ENCODE results near the gene TMEM135.
"Not testable (repeated sequence)": the region's sequence is repeated elsewhere in the genome, so short reads cannot be mapped to it uniquely, and the experiment has no call there.

Gene TMEM135

DNA sequence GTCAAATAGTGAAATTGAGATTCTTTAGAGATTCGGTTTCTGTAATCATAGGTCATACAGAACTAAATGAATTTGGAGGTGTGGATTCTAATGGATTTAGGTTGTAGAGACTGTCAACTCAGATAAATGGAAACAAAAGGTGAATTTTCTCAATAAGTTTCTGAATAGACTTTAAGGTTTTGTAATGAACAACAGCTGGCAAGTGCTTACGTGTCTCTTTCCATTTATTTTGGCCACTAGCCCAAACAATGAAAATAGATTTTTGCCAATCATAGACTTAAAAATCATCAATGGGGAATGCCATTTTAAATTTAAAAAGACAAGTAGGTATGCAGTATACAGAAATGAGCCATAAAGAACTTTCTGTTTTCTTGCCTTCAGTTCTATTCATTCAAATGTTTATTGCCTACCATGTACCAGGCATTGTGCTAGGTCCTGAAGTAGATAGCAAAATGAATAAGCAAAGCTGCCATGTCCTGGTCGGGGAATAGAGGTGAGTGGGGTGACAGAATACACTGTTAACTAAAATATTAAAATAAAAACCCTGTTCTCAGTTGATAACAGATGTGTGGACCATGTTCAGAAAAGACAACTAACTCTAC, 16.9 kb upstream of the TMEM135 start:
- no peak for DNase-seq (ENCODE audit: low read depth in 2 of 2)

DNA sequence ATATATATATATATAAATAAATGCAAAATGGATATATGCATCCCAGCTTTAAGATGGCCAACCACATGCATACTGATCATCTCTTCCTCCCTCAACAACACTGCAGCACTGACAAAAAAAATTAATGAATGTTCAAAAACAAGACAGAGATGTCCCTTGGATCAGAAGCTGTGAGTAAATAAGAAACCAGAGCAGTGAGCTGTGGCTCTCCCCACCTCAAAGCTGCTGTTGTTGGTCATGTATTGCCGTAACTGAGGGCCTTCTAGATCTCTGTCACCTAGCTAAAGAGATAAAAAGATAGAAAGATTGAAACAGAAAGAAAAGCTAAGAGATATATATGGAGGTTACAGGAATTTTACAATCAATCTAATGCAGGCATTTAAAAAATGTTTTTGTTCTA, 15.5 kb upstream of the TMEM135 start:
- no peak for DNase-seq (ENCODE audit: low read depth in 2 of 2)

DNA sequence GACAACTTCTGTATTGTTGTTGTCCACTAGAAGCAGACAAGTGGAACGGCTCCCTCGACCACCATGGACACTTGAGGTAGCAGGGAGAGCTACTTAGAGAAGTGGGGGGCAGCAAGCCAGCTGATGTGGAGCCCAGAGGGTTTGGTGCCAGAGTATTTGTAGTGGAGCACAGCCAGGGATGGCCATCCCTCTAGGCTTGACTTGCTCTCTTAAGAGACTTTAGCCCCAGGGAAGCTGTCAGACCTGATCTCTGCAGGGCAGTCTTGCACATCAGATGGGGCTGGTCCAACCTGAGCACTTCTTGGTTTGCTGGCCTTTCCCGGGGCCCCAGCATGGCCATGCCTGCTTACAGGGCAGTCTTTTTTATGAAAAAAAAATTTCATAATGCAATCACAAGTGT, 15.0 kb upstream of the TMEM135 start:
- DNase-seq (ENCODE audit: low read depth in 2 of 2): no peak

DNA sequence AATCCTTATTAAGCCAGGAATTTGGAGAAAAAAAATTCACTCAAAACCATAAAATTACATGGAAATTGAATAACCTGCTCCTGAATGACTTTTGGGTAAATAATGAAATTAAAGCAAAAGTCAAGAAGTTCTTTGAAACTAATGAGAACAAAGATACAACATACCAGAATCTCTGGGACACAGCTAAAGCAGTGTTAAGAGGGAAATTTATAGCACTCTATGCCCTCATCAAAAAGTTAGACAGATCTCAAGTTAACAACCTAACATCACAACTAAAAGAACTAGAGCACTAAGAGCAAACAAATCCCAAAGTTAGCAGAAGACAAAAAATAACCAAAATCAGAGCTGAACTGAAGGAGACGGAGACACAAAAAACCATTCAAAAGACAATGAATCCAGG, 11.3 kb upstream of the TMEM135 start:
- not testable (repeated sequence) for DNase-seq (ENCODE audit: low read depth in 2 of 2)

DNA sequence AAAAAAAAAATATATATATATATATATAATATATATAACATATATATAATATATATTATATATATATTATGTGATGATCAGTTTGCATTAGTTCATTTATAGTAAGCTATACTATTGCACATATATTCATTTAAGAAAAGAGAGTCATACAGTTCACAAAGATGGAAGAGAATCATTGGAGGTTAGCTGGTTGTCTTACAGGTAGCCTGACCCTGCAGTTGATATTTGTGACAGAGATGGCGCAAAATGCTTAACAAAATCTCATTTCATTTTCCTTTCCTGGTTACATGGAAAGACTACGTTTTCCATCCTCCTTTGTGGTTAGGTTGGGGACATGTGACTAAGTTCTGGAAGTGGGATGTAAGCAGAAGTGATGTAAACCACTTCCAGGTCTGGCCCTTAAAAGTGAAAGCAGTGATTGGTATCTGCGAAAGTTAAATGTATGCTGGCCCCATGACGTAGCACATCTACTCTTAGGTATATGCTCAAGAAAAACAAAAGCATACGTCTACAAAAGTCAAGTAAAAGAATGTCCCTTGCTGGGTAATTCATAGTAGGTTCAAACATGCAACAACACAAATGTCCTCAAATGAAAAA, 7.2 kb upstream of the TMEM135 start:
- no peak for DNase-seq (ENCODE audit: low read depth in 2 of 2)

DNA sequence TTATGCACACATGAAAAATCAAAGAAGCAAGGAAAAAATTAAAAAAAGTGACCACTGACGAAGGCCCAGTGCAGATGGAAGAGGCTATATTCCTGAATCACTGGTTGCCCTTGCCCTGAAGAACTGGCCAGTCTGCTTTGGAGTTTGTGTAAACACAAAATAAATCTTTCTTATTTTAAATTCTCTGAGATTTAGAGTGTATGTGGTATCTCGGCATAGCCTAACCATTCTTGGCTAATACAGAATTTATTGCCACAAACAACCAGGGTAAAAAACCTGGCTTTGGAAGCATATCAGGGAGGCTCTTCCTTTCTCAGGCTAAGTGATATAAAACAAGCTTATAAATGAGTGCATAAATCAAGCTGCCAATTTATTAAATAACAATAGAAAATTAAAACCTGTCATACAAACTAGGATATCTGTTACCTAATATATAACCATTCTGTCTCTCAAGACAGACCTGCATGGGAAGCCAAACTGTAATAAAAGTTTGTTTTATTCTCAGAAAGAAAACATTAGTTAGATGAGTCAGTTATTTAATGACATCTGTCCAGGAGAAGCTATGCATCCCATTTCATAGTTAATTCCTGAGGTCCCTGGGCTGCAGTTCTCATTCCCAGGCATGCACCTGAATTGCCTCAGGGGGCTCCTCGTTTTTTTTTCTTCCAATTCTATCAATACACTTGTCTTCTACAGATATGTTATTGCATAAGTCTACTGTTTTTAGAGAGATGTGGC, 6.1 kb upstream of the TMEM135 start:
- no peak for DNase-seq (ENCODE audit: low read depth in 2 of 2)

DNA sequence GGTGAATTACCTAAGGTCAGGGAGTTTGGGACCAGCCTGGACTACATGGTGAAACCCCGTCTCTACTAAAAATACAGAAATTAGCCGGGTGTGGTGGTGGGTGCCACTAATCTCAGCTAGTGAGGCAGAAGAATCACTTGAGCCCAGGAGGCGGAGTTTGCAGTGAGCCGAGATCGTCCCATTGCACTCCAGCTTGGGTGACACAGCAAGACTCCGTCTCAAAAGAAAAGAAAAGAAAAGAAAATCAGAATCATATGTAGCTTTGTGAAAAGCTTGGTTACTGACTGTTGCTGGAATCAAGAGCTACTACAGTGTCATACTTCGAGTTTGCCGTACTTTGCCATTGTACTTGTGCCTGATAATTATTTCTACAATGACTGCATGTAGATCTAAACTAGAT, 4.2 kb upstream of the TMEM135 start:
- DNase-seq (ENCODE audit: low read depth in 2 of 2): no peak

DNA sequence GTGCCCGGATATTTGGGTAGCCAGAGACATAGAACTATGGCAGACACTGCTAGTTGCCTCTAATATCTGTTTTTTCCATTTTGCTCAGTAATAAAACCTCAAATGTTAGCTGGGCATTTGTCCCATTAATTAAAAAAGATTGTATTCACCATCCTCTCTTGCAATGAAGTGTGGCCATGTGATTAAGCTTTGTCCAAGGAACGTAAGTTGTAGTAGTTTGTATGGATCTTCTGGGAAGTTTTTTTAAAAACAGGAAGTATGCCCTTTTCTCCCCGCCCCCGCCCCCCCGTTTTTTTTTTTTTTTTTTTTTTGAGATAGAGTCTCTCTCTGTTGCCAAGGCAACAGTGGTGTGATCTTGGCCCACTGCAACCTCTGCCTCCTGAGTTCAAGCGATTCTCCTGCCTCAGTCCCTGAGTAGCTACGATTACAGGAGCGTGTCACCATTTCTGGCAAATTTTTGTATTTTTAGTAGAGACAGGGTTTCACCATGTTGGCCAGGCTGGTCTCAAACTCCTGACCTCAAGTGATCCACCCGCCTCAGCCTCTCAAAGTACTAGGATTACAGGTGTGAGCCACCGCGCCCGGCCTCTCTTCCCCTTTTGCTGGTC, 1.7 kb upstream of the TMEM135 start:
- DNase-seq (ENCODE audit: low read depth in 2 of 2): no peak

DNA sequence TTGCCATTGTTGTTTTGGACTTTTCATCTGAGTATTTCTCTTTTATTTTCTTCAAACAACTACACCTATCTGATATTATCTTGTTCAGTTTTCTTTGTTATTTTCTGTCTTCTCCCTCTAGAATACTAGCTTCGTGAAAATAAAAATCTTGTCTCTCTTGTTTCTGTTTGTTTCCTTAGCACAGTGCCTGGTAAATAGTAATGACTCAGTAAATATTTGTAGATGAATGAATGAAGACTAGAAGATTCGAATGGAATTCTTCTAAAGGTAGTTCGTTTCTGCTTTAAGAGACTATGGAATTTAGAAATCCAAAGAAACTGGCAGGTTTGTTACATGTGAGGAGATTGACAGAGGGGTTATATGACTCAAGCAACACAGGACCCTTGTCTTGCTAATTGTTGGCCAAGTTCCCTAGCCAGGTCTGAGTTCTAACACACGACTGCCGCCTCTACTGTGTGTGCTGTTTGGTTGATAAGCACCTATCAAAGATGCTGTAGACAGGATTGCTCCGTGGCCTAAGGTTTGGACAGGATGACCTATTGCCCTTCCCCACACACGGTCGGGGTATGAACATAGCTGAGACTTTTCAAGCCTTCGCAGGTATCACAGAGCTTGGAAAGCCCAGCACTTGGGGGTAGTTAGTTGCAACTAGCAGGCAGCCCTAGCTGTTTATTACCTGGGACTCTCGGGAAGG, 831 bp upstream of the TMEM135 start:
- DNase-seq (ENCODE audit: low read depth in 2 of 2): no peak

DNA sequence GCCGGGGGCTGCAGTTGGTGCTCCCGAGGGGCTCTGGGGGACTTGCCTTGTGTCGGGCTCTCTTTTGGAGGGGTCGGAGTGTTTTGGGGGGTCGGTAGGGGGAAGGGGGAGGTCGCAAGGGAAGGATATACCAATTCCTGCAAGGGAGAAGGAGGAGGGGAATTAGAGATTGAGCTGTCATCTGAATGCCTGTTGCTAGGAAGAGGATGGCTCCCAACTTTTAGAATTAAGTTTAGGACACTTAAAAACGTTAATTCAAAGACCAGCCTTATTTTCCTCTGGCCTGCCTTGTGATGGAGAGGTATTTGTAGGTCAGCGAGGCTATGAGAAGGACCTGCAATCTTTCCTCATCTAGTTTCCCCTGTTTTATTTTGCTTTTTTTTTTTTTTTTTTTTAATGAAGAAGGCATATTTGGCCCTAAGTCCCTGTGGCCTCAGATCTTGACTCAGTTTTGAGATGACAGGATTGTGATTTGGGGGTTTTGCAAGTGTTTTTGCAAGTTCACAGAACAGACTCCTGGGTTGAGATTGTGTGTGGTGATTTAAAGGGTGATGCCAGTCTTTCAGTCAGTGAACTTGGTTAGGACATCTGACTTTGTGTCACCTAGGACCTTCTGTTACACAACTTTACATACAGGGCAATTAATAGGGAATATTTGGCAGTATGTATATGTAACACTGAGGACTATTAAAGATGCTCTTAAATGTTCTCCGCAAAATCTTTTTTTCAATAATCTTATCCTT, 672 bp downstream of the TMEM135 start:
- DNase-seq (ENCODE audit: low read depth in 2 of 2): no peak

DNA sequence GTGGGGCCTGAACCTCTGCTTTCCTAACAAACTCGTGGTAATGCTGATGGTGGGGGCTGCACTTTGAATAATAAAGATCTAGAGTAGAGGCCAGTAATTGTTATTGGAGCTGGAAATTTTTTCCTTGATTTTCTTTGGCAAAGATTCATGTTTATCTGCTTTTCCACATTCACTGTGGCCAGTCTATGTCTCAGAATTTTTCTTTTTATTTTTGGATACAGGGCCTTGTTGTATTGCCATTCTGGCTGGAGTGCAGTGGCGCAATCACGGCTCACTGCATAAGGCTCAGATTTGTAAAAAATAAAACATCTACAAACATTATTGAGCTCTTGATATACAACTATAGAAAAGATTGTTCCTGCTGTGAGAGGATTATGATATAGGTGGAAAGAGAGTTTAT, 1.6 kb downstream of the TMEM135 start:
- DNase-seq (ENCODE audit: low read depth in 2 of 2): no peak

DNA sequence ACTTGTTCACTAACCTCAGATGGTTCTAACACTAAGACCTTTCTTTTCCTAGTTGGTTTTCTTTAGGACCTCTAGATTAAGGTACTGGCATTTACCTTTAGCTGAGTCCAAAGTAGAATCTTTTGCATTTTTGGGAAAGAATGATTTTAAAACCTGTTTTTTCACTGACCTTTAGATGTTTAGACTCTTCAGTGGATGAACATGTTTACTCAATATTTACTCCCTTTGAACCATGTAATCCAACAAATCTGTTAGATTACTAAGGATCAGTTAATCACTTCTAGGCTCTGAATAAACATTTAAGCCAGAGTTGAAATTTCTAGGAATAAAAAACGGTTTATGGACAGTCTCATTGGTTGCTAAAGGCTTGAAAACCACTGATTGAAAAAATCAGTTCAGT, 6.2 kb downstream of the TMEM135 start:
- no peak for DNase-seq (ENCODE audit: low read depth in 2 of 2)

DNA sequence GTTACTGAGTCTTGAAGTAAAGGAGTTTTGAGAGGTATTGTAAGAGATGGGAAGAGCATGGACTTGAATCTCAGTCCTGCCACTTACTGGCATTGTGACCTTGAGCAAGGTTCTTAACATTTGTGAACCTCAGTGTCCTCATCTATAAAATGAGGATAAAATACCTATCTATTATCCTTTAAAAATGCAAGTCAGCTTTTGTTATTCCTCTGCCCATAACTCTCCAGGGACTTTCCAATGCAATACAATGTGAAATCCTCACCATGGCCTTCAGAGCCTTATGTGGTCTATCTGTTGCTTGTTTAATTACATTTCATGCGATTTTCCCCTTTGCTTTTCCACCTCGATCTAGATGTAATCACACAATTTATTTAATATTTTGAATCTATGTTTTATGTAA, 9.1 kb downstream of the TMEM135 start:
- no peak for DNase-seq (ENCODE audit: low read depth in 2 of 2)

DNA sequence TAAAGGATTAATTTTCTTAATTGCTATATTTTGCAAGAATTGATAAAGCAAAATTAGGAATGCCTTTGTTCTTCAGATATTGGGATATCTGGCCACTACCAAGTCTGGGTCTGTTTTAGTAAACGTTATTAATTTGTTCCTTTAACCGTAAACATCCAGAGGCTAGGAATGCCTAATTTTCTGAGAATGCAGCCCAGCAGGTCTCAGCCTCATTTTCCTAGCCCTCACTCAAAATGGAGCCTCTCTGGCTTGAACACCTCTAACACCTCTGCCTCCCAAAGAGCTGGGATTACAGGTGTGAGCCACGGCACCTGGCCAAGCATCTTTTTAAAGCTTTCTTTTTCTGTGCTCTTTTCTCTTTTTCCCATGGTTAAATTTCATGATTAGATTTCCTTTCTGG, 18.4 kb downstream of the TMEM135 start:
- no peak for DNase-seq (ENCODE audit: low read depth in 2 of 2)

DNA sequence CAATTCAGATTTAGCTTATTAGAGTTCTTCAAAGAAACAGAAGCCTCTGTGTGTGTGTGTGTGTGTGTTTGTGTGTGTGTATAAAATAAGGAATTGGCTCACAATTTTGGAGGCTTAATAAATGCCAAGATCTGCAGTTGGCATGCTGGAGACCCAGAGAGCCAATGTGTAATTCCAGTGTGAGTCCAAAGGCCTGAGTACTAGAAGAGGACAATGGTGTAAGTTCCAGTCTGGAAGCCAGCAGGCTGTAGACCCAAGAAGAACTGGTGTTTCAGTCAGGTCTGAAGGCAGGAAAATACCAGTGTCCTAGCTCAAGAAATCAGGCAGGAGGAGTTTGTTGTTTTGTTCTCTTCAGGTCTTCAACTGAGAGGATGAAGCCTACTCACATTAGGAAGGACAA, 20.0 kb downstream of the TMEM135 start:
- no peak for DNase-seq (ENCODE audit: low read depth in 2 of 2)

DNA sequence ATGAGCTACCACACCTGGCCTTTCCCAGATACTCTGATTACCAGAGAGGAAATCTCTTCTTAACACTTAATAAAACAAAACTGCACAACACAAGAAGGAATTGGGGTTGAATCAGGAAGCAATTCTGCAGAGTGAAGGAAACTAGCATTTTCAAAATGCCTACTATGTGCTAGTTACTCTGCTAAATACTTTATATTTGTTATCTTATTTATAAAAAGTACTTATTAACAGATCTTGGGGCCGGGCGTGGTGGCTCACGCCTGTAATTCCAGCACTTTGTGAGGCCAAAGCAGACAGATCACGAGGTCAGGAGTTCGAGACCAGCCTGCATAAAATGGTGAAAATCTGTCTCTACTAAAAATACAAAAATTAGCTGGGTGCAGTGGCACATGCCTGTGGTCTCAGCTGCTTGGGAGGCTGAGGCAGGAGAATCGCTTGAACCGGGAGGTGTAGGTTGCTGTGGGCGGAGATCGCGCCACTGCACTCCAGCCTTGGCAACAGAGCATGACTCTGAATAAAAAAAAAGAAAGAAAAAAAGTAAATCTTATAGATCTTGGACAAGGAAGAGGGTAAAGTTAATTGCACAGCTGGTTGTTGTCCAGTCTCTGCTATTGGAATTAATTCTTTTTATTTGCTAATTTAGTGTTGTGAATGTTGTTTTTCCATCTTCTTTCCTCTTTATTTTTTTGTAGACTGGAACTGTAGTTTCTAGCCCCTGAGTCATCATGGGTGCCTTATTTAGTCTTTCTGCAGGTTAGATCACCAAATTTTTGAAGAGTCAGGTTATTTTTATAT, 22.1 kb downstream of the TMEM135 start:
- no peak for DNase-seq (ENCODE audit: low read depth in 2 of 2)

DNA sequence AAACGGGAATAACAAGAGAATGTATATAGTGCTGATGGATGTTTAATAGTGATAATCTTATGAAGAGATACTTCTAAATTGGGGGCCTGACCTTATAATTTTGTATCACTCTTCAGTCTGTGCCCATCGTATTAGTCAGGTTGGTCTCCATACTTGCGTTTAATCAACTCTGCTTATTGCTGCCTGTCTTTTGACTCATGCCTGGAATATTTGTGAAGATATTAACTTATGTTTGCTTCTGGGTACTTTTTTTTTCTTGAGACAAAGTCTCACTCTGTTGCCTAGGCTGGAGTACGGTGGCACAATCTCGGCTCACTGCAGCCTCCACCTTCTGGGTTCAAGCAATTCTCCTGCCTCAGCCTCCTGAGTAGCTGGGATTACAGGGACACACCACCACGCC, 24.0 kb downstream of the TMEM135 start:
- DNase-seq (ENCODE audit: low read depth in 2 of 2): no peak

DNA sequence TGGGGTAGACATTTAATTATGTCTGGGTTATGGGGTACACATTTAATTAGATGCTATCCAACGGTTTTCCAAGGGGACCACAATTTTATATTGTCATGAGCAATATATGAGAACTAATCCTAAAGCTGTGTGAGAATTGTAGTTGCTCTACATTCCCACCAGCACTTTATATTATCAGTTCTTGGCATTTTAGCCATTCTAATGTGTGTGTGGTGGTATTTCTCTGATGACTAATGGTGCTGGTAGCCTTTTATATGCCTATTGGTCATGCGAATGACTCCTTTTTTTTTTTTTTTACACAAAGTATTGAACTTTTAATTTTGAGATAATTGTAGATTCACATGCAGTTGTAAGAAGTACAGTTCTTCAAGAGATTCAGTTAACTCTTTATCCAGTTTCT, 26.2 kb downstream of the TMEM135 start:
- no peak for DNase-seq (ENCODE audit: low read depth in 2 of 2)

DNA sequence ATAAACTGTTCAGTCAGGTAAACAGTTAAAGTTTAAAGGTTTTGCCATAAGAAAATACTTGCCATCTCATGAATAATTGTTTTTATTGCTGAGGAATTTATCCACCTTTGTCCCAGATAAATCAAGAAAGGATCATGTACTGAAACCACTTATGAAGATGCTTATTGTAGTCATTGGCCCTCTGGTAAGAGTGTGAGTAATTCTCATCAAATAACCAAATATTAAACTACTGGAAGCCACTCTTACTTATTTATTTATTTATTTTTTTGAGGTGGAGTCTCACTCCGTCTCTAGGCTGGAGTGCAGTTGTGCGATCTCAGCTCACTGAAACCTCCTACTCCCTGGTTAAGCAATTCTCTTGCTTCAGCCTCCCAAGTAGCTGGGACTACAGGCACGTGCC, 35.1 kb downstream of the TMEM135 start:
- no peak for DNase-seq (ENCODE audit: low read depth in 2 of 2)

DNA sequence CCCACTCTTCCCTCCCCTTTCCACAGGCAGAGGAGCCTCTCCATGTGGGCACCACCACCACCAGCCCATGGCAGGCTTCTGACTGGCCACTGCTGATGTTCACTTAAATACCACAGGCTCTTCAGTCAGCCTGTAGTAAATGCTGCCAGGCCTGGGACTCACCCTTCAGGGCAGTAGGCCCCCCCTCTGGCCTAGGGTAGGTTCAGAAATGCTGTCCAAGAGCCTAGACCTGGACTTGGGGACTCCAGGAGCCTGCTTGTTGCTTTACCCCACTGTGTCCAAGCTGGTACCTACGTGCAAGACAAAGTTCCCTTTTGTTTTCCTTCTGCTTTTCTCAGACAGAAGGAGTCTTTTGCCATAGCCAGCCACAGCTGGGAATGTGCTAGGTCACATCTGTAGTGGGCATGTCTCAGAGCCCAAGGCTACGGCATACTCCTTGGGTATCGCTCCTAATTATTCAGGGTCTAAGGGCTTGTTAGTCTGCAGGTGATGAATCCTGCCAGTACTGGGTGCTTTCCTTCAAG, 38.6 kb downstream of the TMEM135 start:
- no peak for DNase-seq (ENCODE audit: low read depth in 2 of 2)

Data from stimulated activated CD8-positive, alpha-beta memory T cell treated with anti-CD3 and anti-CD28 coated beads, Interleukin-15, amount 100 ng/mL, for 48 hours (primary cell).